ENCODE measurements around the gene RUNX2.

RUNX2 gene

GRCh38 chr6:45595010-45595851 is 267.1 kb downstream of the RUNX2 start:
- no peak for DNase-seq

- DNase-seq: no peak
Measured at GRCh38 chr6:45597424-45597823, 269.3 kb downstream of the RUNX2 start.

GRCh38 chr6:45599053-45599452 is 270.9 kb downstream of the RUNX2 start:
- no peak for DNase-seq

- DNase-seq: no peak
Measured at GRCh38 chr6:45605971-45606370, 277.8 kb downstream of the RUNX2 start.

- DNase-seq: no peak
Measured at GRCh38 chr6:45606831-45607400, 278.8 kb downstream of the RUNX2 start.

GRCh38 chr6:45607798-45608197 is 279.7 kb downstream of the RUNX2 start:
- DNase-seq: no peak

GRCh38 chr6:45608252-45608913 is 280.3 kb downstream of the RUNX2 start:
- DNase-seq: no peak

- DNase-seq: no peak
Measured at GRCh38 chr6:45609141-45609638, 281.1 kb downstream of the RUNX2 start.

GRCh38 chr6:45610374-45610773 is 282.2 kb downstream of the RUNX2 start:
- DNase-seq: no peak

- no peak for DNase-seq
Measured at GRCh38 chr6:45610832-45611231, 282.7 kb downstream of the RUNX2 start.

GRCh38 chr6:45611491-45611890 is 283.4 kb downstream of the RUNX2 start:
- DNase-seq: no peak

GRCh38 chr6:45613656-45614055 is 285.5 kb downstream of the RUNX2 start:
- no peak for DNase-seq

GRCh38 chr6:45614488-45615285 is 286.6 kb downstream of the RUNX2 start:
- DNase-seq: peak; percentile 29

- no peak for DNase-seq
Measured at GRCh38 chr6:45616209-45616608, 288.1 kb downstream of the RUNX2 start.

- DNase-seq: no peak
Measured at GRCh38 chr6:45617441-45617840, 289.3 kb downstream of the RUNX2 start.

GRCh38 chr6:45618259-45618658 is 290.1 kb downstream of the RUNX2 start:
- DNase-seq: no peak

- DNase-seq: no peak
Measured at GRCh38 chr6:45619211-45619760, 291.2 kb downstream of the RUNX2 start.

GRCh38 chr6:45619994-45620471 is 291.9 kb downstream of the RUNX2 start:
- peak; percentile 31 for DNase-seq

- DNase-seq: no peak
Measured at GRCh38 chr6:45624228-45624627, 296.1 kb downstream of the RUNX2 start.

- no peak for DNase-seq
Measured at GRCh38 chr6:45625191-45625664, 297.1 kb downstream of the RUNX2 start.

GRCh38 chr6:45626087-45626891 is 298.2 kb downstream of the RUNX2 start:
- DNase-seq: no peak
